Transverse colon (tissue), 4 donors: ENCODE measurements around the gene ERCC4. TPM values are rescaled to one million over a fixed set of nuclear protein-coding genes. Genes with fewer than 3 reads are reported as not detected.

ENCODE experiments used
- DNase-seq: peaks from one replicate; pipeline ENCODE4 v3.0.0-alpha.2; 2019
- H3K27ac ChIP-seq, 4 donors: fragments of 200-600 bp; sonication (generic); 2 replicates each; pipeline ENCODE4 v1.5.1; 2016 to 2018; ENCODE audit warnings: inconsistent platforms in 4 of 4
- H3K27me3 ChIP-seq: fragments of 200-600 bp; sonication (generic); 2 replicates; pipeline ENCODE4 v1.5.1; 2017; ENCODE audit warnings: inconsistent platforms
- H3K36me3 ChIP-seq, 4 donors: fragments of 200-600 bp; sonication (generic); 2 replicates each; pipeline ENCODE4 v1.5.1; 2017 to 2019; ENCODE audit warnings: inconsistent platforms in 4 of 4
- H3K4me1 ChIP-seq, 4 donors: fragments of 200-600 bp; sonication (generic); 2 replicates each; pipeline ENCODE4 v1.5.1; 2017 to 2020; ENCODE audit warnings: inconsistent platforms in 4 of 4
- H3K4me3 ChIP-seq, 4 donors: fragments of 200-600 bp; sonication (generic); 1 replicate in 1 of 4; 2 replicates in 3 of 4; pipeline versions ENCODE4 v1.5.1 to v1.6.1; 2017 to 2019; ENCODE audit warnings: inconsistent platforms in 4 of 4
- H3K9me3 ChIP-seq, 2 donors: fragments of 200-600 bp; sonication (generic); 2 replicates each; pipeline ENCODE4 v1.5.1; 2017 to 2019; ENCODE audit warnings: inconsistent platforms in 2 of 2
- EP300 ChIP-seq: sonication (generic); formaldehyde crosslinking; IDR thresholded peaks from one replicate; pipeline ENCODE4 v1.6.1; 2017; ENCODE audit warnings: antibody characterized with exemption, low read depth
- POLR2A ChIP-seq: fragments of 450-650 bp; IDR thresholded peaks from one replicate; pipeline ENCODE4 v1.6.1; 2016; ENCODE audit warnings: antibody characterized with exemption, mild to moderate bottlenecking, moderate library complexity
- POLR2AphosphoS5 ChIP-seq, 3 donors: sonication (generic); formaldehyde crosslinking; IDR thresholded peaks; one replicate each; pipeline ENCODE4 v1.6.1; 2016; ENCODE audit warnings: antibody characterized with exemption in 3 of 3
- WGBS, 2 donors: methylation state at CpG; one replicate each; pipeline ENCODE4 v1.1.5; 2018; ENCODE audit warnings: low coverage in 1 of 2; 5-methylcytosine and 5-hydroxymethylcytosine counted together
- in situ Hi-C, 4 donors: fragments of 200-750 bp; cut with MboI; loops; one replicate each; pipeline versions ENCODE4 v1.15.0 to v1.15.1; 2017; ENCODE audit warnings: low sequenced_read_pairs in 3 of 4, low pct_ligation_motif_present in 1 of 4, low pct_unique_long_range_greater_than_20kb in 1 of 4
- intact Hi-C: fragments of 100-400 bp; cut with DNase I; formaldehyde crosslinking; loops from one replicate; pipeline ENCODE4 v1.15.1; 2023; ENCODE audit warnings: low total_unique reads
- total RNA-seq, 4 donors: library from RNA; depleted of rRNA; stranded (reverse); fragments of >200 nt; gene quantifications; one replicate each; pipeline ENCODE4 v1.1.0, GENCODE V29; 2016
- TF ChIP-seq, protein P1 (sequence below), 5 experiments: fragments of 200-600 bp in 3 of 5; fragments of 450-650 bp in 2 of 5; sonication (generic) in 3 of 5; IDR thresholded peaks; 1 replicate in 2 of 5; 2 replicates in 3 of 5; pipeline ENCODE4 v1.5.1; 2016 to 2017; ENCODE audit warnings: antibody characterized with exemption in 5 of 5, inconsistent platforms in 3 of 5, mild to moderate bottlenecking in 2 of 5, moderate library complexity in 1 of 5

ERCC4 gene
- total RNA-seq, 4 donors from 2014 or later: 3.8 to 14.1 (median 4.8) TPM

DNA sequence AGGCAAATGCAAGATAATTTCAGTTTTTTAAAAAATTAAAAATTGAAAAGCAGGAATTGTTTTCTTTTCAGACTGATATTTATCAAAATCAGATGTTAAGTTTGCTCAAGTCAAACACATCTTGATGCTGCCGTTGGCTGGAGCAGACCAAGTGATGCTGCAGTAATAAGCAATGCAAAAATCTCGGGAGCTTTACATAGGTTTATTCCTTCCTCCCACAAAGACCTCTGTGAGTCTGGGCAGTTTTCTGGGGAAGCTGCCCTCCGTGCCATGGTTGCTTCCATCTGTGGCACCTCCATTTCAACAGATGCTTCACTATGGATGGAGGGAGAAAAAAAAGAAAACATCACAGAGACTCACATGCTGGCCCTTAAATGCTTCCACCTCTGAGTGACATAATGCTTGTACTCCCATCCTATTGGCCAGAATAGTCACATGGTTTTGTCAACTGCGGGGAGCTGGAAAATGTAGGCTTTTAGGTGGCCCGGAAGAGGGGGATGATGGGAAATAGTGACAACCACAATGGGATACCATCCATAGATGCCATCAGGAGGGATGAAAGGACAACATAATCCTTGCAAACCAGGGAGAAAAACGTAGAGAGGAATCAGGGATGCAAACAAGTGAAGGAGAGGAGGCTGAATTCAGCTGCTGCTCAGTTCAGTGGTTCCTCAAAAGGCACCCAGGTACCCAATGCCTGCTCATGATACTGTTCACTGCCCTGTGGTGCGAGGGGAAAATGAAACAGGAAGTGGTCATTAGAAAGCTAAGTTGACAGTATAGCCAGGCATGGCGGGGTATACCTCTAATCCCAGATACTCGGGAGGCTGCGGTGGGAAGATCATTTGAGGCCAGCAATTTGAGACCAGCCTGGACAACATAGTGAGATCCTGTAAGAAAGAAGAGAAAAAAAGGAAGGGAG lies 13.5 kb upstream of the ERCC4 start:
- Histone ChIP-seq H3K9me3 (no peaks in the 10 kb centered on the region), H3K27me3 (no peaks in the 10 kb centered on the region), H3K4me1 (peaks cover 0 to 6% (median 2%) of the 10 kb centered on the region in 4 donors), H3K36me3 (no peaks in the 10 kb centered on the region), H3K27ac (no peak overlapping the region), H3K4me3 (no peak overlapping the region)
- in situ Hi-C loops (loop anchor here in 1 of 4 donors (25.0 kb wide), 1 partner anchor 631 kb away; no protein-coding TSS in a partner anchor), intact Hi-C loops (no loop called here)
- 74 to 78% methylated on average over 7 to 10 of the region's 10 CpGs for WGBS, 2 donors
- TF ChIP-seq, protein P1, sequence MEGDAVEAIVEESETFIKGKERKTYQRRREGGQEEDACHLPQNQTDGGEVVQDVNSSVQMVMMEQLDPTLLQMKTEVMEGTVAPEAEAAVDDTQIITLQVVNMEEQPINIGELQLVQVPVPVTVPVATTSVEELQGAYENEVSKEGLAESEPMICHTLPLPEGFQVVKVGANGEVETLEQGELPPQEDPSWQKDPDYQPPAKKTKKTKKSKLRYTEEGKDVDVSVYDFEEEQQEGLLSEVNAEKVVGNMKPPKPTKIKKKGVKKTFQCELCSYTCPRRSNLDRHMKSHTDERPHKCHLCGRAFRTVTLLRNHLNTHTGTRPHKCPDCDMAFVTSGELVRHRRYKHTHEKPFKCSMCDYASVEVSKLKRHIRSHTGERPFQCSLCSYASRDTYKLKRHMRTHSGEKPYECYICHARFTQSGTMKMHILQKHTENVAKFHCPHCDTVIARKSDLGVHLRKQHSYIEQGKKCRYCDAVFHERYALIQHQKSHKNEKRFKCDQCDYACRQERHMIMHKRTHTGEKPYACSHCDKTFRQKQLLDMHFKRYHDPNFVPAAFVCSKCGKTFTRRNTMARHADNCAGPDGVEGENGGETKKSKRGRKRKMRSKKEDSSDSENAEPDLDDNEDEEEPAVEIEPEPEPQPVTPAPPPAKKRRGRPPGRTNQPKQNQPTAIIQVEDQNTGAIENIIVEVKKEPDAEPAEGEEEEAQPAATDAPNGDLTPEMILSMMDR (IDR thresholded peaks at IDR 0.05): no peak
- no peak for TF ChIP-seq POLR2A
- TF ChIP-seq EP300: no peak
- TF ChIP-seq POLR2AphosphoS5 (IDR thresholded peaks at IDR 0.05): no peak
- no peak for DNase-seq

DNA sequence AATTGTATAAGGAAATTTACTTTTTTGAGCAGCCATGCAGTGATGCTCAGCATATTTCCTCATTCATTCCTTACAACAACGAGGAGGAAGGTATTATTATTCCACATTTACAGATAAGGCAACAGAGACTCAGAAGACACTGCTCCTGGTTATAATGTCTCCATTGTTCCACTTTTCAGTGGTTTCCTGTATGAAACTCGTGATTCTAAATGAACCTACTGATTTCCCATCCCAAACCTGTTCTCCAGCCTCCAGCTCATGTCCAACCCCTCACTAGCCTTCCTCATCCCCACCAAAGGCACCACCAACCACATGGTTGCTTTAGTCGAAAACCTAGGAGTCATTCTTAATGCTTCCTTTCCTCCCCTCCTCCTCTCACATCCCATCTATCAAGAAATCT lies 12.5 kb upstream of the ERCC4 start:
- Histone ChIP-seq H3K36me3 (no peaks in the 10 kb centered on the region), H3K4me3 (no peak overlapping the region), H3K9me3 (peaks cover 0 to 4% of the 10 kb centered on the region in 2 donors), H3K4me1 (peaks cover 0 to 6% (median 2%) of the 10 kb centered on the region in 4 donors), H3K27ac (no peak overlapping the region), H3K27me3 (no peaks in the 10 kb centered on the region)
- 27 to 44% methylated on average over 1 to 3 of the region's 3 CpGs for WGBS, 2 donors
- TF ChIP-seq, protein P1 (IDR thresholded peaks at IDR 0.05): no peak
- no peak for TF ChIP-seq POLR2A
- no peak for TF ChIP-seq EP300
- TF ChIP-seq POLR2AphosphoS5 (IDR thresholded peaks at IDR 0.05): no peak
- no peak for DNase-seq
- intact Hi-C loops: no loop called here
- in situ Hi-C loops: loop anchor here in 1 of 4 donors (25.0 kb wide), 1 partner anchor 630 kb away; no protein-coding TSS in a partner anchor

DNA sequence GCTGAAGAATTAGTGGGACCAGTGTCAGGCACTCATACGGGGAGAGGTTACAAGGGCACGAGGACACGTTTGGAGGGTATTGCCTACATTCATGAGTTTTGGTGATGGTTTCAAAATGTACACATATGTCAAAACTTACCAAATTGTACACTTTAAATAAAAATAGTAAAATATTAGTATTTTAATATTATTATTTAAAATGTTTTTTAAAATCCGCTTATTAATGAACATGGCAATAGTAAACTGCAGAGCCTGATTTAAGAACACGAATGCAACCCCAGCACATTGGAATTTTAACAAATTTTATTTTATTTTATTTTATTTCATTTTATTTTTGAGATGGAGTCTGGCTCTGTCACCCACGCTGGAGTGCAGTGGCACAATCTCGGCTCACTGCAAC lies 10.9 kb upstream of the ERCC4 start:
- intact Hi-C loops: no loop called here
- Histone ChIP-seq H3K27ac (no peak overlapping the region), H3K36me3 (no peaks in the 10 kb centered on the region), H3K4me1 (peaks cover 0 to 6% (median 2%) of the 10 kb centered on the region in 4 donors), H3K27me3 (no peaks in the 10 kb centered on the region), H3K4me3 (no peak overlapping the region), H3K9me3 (peaks cover 0 to 4% of the 10 kb centered on the region in 2 donors)
- TF ChIP-seq POLR2AphosphoS5 (IDR thresholded peaks at IDR 0.05): no peak
- TF ChIP-seq, protein P1 (IDR thresholded peaks at IDR 0.05): no peak
- TF ChIP-seq POLR2A: no peak
- TF ChIP-seq EP300: no peak
- WGBS, 2 donors: 85 to 91% methylated on average over 7 of the region's 7 CpGs
- in situ Hi-C loops: loop anchor here in 1 of 4 donors (25.0 kb wide), 1 partner anchor 628 kb away; no protein-coding TSS in a partner anchor
- no peak for DNase-seq

DNA sequence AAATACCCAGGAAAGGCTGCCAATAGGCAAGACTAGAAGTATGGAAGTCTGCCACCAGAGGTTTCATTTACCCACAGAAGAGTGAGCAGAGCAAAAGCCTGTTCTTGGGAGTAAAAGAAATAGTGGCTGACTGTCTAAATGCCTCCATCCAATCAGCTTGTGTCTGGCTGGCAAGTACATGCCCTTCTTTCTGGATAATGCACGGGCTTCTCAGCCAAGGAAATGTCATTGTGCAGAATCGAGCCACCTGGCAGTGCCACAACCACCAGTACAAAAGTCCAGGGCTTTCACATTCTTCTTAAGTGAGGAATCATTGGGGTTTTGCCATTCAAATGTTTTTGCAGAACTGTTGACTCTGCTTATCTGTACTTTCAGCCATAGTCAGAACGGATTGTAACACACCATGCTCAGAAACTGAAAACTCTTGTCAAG lies 10.1 kb upstream of the ERCC4 start:
- intact Hi-C loops (no loop called here), in situ Hi-C loops (loop anchor here in 1 of 4 donors (25.0 kb wide), 1 partner anchor 627 kb away; no protein-coding TSS in a partner anchor)
- no peaks in the 10 kb centered on the region for H3K36me3 ChIP-seq
- H3K27me3 ChIP-seq: no peaks in the 10 kb centered on the region
- TF ChIP-seq, protein P1 (IDR thresholded peaks at IDR 0.05): no peak
- TF ChIP-seq POLR2AphosphoS5 (IDR thresholded peaks at IDR 0.05) (no peak), POLR2A (no peak), EP300 (no peak)
- H3K4me3 ChIP-seq: no peak overlapping the region
- no peak for DNase-seq
- 11 to 13% methylated on average over 1 to 3 of the region's 3 CpGs for WGBS, 2 donors
- H3K4me1 ChIP-seq: peaks cover 0 to 6% (median 2%) of the 10 kb centered on the region in 4 donors
- H3K9me3 ChIP-seq: peaks cover 0 to 4% of the 10 kb centered on the region in 2 donors
- H3K27ac ChIP-seq: no peak overlapping the region
